ENCODE measurements around the gene PREX1.
"Not testable (repeated sequence)": the region's sequence is repeated elsewhere in the genome, so short reads cannot be mapped to it uniquely, and the experiment has no call there.

The PREX1 gene

DNA sequence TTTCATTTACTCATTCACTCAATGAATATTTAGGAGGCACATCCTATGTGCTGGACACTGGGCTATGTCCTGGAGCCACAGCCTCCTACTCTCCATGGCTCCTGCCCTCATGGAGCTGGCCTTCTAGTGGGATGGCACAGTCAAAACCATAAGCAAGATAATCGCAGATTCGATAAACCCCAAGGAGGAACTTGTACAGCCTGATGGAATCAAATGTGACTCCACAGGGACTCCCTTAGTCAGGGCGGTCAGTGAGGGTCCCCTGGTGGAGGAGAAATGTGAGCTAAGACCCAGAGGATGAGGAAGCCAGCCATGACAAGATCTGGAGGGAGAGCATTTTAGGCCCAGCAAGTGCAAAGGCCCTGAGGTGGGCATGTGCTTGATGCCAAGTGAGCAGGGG, 211.9 kb downstream of the PREX1 start:
- no peak for FAIRE-seq

DNA sequence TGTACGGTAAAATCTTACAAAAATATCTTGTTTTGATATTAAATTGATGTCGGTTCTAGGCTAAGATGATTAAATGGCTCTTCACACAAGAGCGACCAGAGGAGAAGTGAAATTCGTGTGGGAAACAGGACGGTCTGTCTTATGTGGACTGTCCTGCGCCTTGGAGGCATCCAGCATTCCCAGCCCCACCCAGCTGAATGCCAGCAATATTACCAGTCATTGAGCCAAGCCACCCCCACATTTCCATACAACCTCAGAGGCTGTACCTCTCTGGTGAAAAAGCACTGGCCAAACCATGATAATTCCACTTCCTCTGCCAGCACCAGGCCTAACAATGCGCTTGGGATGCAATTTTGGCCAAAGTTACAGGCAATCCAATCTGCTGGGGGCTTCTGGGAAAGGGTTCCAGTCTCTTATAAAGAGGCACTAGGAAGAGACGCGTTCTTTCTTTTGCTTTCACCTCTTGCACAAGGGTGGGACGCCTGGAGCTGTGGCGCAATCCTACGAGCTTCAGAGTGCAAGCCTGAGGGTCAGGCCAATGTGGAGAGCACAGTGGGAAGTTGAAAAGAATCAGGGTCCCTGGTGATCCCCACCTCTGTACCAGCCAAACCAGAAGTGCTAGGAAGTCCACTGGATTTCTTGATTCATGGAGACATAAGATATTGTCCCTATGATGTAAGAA, 213.1 kb downstream of the PREX1 start:
- FAIRE-seq = no peak

- FAIRE-seq = no peak
These were observed 213.9 kb downstream of the PREX1 start for GRCh38 chr20:48613926-48614325.

- FAIRE-seq = no peak
These were observed 215.5 kb downstream of the PREX1 start for GRCh38 chr20:48612335-48612734.

DNA sequence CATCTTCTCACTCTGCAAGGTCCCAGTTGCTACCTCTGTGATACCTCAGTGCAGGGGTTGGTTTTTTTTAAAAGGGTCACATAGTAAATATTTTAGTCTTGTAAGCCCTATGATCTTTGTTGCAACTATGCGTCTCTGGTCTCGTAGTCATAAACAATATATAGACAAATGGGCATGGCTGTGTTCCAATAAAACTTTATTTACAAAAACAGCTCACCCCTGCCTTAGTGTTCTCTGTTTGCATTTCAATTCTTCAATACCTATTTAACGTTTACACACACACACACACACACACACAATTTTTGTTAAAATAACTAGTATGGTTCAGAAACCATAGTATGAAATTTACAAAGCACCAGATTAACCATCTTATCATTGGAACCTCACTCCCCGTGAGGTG, 216.8 kb downstream of the PREX1 start:
- no peak for FAIRE-seq

- no peak for FAIRE-seq
These were observed 218.3 kb downstream of the PREX1 start for GRCh38 chr20:48609491-48609978.

DNA sequence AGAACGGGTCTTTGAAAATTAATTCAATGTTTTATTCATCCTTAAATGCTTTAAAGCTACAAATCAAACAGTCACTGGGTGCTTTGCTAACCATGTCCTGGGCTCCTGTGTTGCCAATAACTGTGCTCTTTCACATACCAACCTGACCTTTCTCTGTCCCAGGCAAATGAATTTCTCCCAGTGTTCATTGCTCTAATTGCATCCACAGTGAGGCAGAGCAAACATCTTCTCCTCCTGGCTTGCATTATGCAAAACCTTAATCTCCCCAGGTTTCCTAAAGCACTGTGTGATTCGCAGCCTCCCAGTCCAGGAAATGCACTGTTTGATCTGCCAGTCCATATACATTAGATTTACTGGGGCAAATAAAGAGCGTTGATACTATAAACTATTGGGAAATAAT, 219.0 kb downstream of the PREX1 start:
- no peak for FAIRE-seq

DNA sequence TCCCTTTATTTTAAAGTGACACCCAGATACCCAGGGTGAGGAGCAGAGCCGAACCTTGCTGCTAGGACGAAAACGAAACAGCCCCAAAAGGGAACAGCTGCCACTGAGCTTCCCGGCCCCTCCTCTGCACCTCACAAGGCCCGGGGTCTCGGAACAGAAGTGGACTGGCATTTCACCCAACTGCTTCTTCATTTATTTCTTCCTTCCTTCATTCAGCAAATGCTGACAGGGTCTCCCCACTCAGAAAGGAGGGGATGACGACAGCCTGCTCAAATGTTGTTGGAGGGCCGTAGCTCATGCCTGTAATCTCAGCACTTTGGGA, 220.3 kb downstream of the PREX1 start:
- no peak for FAIRE-seq

DNA sequence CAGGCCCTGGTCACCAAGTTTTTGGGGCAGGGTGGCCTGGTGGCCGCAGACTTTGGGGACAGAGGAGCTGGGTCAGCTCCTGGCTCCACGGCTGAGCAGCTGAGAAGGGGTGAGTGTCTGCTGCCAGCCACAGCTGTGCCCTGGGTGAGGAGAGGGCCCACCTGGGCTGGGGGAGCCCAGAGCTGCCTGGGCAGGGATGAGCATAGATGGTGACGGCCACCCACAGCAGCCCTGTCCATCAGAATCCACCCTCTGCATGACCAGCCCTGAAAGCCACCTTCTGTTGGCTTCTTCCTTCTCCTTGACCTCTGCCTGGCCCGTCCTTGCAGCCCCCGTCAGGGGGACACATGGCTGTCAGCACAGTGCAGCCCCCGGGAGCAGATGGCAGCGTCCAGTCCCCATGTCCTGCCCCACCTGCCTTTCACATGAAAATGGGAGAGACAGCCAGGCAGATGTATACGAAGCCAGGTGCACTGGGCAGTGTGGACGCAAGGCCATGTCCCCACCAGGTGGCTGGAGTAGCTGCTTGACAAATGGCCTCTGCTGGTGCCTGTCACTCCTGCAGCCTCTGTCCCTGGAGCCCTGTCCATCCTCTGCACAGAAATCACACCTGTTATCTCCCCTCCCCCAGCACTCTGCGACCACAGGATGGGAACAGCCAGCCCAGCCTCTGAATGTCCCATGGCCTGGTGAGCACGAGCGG, 220.8 kb downstream of the PREX1 start:
- FAIRE-seq = no peak

- no peak for FAIRE-seq
These were observed 221.5 kb downstream of the PREX1 start for GRCh38 chr20:48606172-48606840.

DNA sequence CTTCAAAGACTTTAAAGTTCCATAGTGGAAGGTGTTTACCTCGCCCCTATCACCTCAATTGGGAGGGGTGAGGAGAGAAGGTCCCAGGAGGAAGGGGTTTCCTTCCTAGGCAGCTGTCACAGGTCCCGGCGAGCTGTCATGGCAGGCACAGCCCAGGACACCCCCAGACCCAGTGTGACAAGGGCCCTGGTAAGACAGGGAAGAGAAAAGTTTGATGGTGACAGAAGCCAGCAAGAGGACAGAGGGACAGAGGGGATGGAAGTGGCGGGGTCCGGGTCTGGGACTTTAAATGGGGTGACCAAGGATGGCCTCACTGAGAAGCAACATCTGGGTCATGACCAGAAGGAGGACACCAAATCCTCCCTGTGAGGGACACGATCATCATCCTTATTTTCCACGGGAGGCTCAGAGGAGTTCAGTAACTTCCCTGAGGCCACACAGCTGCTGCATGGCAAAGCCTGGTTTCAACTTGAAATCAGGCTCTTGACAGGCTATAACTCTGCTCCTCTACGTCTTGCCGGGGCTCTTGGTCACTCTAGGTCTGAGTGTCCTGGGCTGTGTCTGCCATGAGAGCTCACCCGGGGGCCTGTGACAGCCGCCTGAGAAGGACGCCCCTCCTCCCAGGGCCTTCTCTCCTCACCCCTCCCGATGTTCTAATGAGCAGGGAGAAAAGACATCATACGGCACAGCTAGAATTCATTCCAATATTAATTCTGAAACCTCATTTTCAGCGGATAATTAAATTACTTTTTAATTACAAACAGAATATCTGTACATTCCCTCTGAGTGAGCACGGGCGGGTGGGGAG, 222.2 kb downstream of the PREX1 start:
- no peak for FAIRE-seq

GRCh38 chr20:48604936-48605335, 222.9 kb downstream of the PREX1 start:
- no peak for FAIRE-seq

DNA sequence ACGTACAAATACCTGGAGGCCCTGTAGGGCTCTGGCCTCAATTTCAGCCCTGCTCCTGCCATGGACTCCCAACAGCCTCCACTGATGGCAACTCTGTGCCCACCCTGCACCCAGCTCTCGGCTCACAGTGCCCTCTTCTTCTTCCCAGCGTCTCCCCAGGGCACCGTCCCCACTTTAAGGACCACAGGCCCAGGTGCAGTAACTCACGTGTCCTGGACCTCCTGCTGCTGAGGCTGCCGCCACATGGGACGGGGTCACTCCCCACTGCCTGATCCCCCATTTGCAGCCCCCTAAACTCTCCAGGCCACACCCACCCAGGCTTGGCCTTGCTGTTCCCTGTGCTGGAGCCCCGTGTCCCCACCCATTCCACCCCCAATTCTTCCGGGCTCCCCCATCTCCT, 223.4 kb downstream of the PREX1 start:
- FAIRE-seq = no peak

- no peak for FAIRE-seq
These were observed 223.9 kb downstream of the PREX1 start for GRCh38 chr20:48603819-48604405.

DNA sequence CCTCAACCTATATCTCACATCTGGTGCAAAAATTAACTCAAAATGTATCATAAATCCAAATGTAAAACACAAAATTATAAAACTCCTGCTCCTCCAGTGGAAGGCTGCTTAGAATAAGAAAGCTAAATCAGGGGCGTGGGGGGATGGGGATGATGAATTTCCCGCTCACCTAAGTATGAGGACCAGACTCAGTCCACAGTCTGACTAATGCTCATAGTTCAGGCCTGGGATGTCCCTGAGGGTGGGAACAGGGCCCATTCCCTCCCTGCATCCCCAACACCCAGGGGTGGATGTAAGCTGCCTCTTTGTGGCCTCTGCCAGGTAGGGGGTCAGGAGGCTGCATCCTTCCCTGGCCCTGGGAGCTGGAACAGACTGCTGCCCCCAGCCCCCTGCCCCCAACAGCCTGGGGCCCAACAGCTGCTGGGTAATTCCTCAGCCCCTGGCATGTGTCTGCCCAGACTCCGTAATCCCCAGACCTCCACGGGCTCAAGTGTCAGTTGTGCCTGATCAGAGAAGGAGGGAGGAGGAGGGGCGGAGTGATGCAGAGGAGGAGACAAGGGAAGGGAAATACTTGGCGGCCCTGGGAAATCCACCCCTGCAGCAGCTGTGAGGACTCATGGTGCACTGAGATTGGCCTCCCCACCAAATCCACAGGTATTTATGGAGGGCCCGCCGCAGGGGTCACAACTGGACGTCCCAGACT, 224.5 kb downstream of the PREX1 start:
- FAIRE-seq = no peak

GRCh38 chr20:48601798-48602197, 226.0 kb downstream of the PREX1 start:
- FAIRE-seq = no peak

DNA sequence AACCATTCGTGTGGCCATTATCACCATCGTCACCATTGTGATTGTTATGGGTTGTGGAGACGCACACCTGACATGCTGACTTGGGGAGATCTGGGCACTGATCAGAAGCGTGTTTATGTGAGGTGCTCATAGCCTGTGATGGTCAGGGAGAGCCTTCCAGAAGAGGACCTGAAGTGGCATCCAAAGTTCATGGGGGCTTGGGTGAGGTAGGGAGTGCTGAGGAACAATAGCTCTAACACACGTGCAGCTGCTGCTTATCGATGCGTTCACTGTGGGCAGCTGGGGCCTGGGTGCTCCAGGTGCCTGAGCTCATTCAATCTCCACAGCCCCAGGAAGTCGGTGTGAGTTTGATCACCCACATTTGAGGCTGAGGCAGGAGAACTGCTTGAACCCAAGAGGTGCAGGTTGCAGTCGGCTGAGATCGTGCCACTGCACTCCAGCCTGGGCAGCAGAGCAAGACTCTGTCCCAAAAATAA, 227.3 kb downstream of the PREX1 start:
- no peak for FAIRE-seq

- no peak for FAIRE-seq
These were observed 227.9 kb downstream of the PREX1 start for GRCh38 chr20:48599748-48600469.

DNA sequence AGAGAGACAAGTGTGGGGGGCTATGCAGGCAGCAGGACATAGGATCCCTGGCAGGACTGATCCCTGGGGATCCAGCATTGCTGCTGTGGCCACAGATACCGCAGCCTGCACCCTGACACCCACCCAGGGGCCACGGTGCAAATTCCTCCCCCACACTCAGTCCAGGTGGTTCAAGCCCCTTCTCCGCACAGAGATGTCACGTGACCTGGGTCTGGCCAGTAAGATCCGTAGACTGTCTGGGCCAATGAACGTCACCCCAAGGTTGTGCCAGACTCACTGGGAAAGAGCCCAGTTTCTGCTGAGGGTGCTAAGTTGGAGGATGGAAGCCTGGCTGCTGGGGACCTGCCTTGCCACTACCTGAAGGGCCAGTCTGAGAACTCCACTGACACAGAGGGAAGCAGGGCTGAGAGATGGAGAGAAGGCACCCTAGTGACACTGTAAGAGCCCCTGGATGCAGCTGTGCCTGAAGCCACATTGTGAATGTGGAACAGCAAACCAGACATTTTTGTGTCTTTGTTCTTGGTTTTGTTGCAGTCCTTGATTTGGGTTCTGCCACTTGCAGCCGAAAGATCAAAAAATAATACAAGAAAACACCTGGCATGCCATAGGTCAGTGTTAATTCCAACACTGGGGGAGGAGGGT, 228.6 kb downstream of the PREX1 start:
- no peak for FAIRE-seq

- FAIRE-seq = not testable (repeated sequence)
These were observed 229.4 kb downstream of the PREX1 start for GRCh38 chr20:48598303-48598941.

Data from TTC549 (cell line).